Upper lobe of left lung (tissue), 4 donors: Measurements from ENCODE around the gene CLEC4F.

Experiments used
- EP300 ChIP-seq, 4 donors: sonication (generic); formaldehyde crosslinking; IDR thresholded peaks; one replicate each; pipeline ENCODE4 v1.5.1; 2017; ENCODE audit warnings: antibody characterized with exemption in 4 of 4, control low read depth in 2 of 4
- POLR2A ChIP-seq, 4 donors: fragments of 450-650 bp; IDR thresholded peaks; one replicate each; pipeline ENCODE4 v1.5.1; 2016 to 2017; ENCODE audit warnings: antibody characterized with exemption in 4 of 4, mild to moderate bottlenecking in 2 of 4
- TF ChIP-seq, protein P1 (sequence below), 6 experiments: fragments of 450-650 bp in 4 of 6; fragments of 200-600 bp in 2 of 6; sonication (generic) in 2 of 6; IDR thresholded peaks; one replicate each; pipeline ENCODE4 v1.5.1; 2016 to 2019; ENCODE audit warnings: antibody characterized with exemption in 6 of 6

DNA sequence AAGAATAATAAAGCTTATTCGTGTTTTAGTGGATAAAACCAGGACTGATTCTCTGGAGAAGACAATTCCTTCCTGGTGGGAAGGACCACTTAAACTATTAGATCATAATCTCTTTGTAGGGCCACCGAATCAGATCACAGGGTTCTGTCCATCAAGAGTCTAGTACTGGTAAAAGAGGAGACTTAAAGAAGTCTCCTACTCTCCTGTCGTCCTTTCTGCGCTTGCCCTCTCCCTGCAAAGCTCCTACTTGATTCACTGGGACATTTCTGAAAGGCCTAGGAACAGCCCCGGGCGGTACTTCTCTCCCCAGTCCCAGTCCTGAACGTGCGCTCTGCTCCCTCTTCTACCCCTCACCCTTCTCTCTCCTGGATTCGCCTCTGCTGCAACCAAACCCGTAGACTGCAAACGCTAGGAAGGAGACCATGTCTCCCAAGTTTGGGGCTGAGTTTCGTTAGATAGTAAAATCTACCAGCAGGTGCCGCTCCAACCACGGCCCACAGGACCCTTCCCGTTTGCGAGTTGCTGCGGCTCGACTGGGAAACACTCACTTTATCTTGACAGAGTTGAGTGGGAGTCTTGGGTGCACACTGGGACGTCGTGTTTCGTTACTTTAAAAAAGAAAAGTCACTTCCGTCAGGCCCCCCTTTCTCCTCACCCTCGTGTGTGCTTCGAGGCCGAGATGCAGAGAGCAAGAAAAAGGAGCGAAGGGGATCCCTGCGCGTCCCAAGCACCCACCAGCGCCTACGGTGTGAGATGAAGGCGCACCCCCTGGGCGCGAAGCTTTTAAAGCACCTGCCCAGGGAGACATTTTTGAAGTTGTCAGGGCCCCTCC is 30.9 kb downstream of the CLEC4F start:
- TF ChIP-seq POLR2A (IDR thresholded peaks at IDR 0.05) = no peak
- TF ChIP-seq, protein P1, sequence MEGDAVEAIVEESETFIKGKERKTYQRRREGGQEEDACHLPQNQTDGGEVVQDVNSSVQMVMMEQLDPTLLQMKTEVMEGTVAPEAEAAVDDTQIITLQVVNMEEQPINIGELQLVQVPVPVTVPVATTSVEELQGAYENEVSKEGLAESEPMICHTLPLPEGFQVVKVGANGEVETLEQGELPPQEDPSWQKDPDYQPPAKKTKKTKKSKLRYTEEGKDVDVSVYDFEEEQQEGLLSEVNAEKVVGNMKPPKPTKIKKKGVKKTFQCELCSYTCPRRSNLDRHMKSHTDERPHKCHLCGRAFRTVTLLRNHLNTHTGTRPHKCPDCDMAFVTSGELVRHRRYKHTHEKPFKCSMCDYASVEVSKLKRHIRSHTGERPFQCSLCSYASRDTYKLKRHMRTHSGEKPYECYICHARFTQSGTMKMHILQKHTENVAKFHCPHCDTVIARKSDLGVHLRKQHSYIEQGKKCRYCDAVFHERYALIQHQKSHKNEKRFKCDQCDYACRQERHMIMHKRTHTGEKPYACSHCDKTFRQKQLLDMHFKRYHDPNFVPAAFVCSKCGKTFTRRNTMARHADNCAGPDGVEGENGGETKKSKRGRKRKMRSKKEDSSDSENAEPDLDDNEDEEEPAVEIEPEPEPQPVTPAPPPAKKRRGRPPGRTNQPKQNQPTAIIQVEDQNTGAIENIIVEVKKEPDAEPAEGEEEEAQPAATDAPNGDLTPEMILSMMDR (IDR thresholded peaks at IDR 0.05) = peak; percentile 17 to 44 (median 35)
- no peak for TF ChIP-seq EP300 (IDR thresholded peaks at IDR 0.05)
